Fibroblast of villous mesenchyme (primary cell): Measurements from ENCODE around the gene MFAP4. TPM values are rescaled to one million over a fixed set of nuclear protein-coding genes. Genes with fewer than 3 reads are reported as not detected.

Experiments
- DNase-seq: peaks from one replicate; pipeline ENCODE4 v3.0.0-alpha.2; 2010; ENCODE audit warnings: low read depth
- H3K4me3 ChIP-seq: 2 replicates; pipeline ENCODE4 v1.5.1; 2011; ENCODE audit warnings: low read depth, mild to moderate bottlenecking, low read length
- CTCF ChIP-seq: IDR thresholded peaks from 2 replicates; pipeline ENCODE4 v1.5.1; 2012; ENCODE audit warnings: low read depth, mild to moderate bottlenecking, low read length; ENCODE audit not compliant: insufficient read depth
- small RNA-seq: library from RNA; depleted of rRNA; stranded (forward); fragments of <200 nt; gene quantifications from one replicate; pipeline ENCODE3, GENCODE V24; 2012
- total RNA-seq: library from RNA; depleted of rRNA; stranded (reverse); fragments of >200 nt; gene quantifications from 2 replicates; pipeline ENCODE4 v1.2.3, GENCODE V29; 2012

Gene MFAP4
- total RNA-seq, 1 donor, result 17.7 TPM

GRCh38 chr17:19335951-19336631, 50.9 kb downstream of the MFAP4 start:
- DNase-seq, result no peak
- H3K4me3 ChIP-seq, result no peak overlapping the region
- no peak for TF ChIP-seq CTCF

- DNase-seq, result no peak
- H3K4me3 ChIP-seq, result no peak overlapping the region
- no peak for TF ChIP-seq CTCF
Observed at GRCh38 chr17:19334331-19334730, 52.7 kb downstream of the MFAP4 start.

- no peak for TF ChIP-seq CTCF
- no peak for DNase-seq
- H3K4me3 ChIP-seq, result no peak overlapping the region
Observed at GRCh38 chr17:19333736-19334290, 53.2 kb downstream of the MFAP4 start.

Small RNA genes lying within 50 kb of the gene (small RNA-seq; reads per million reads assigned to genes)
- gene MIR1180 (1.3 reads per million, percentile 28 among the genes with 10 or more reads in this experiment), gene RF00537 (not detected)

Other genes starting within 250 kb of the MFAP4 start
- 25.4 and 30.2 TPM in 2 replicates for gene EPN2, start 149.8 kb downstream of the MFAP4 start, total RNA-seq
- gene B9D1, start 24.5 kb downstream of the MFAP4 start, total RNA-seq, result 40.2 and 42.5 TPM in 2 replicates
- gene MAPK7, start 8.7 kb downstream of the MFAP4 start, total RNA-seq, result 14.7 and 24.2 TPM in 2 replicates
- 0.64 and 0.86 TPM in 2 replicates for gene RNF112, start 24.0 kb upstream of the MFAP4 start, total RNA-seq
- gene SLC47A1, start 146.7 kb upstream of the MFAP4 start, total RNA-seq, result under 0.01 and 0.86 TPM in 2 replicates